Posterior cingulate gyrus (tissue), 11 donors: ENCODE data around the gene CD48.
"Not testable (repeated sequence)": the region's sequence is repeated elsewhere in the genome, so short reads cannot be mapped to it uniquely, and the experiment has no call there.

Source experiments
- DNase-seq, 10 donors: peaks; one replicate each; pipeline versions ENCODE4 v3.0.0 to v3.0.0-alpha.2; 2020 to 2021; ENCODE audit warnings: mixed read lengths in 3 of 10
- intact Hi-C: fragments of 100-400 bp; cut with DNase I; formaldehyde crosslinking; loops from one replicate; pipeline ENCODE4 v1.15.1; 2023

The CD48 gene

GRCh38 chr1:160717306-160717705 is 5.7 kb upstream of the CD48 start:
- no peak for DNase-seq
- intact Hi-C loops: no loop called here

GRCh38 chr1:160716013-160716412 is 4.4 kb upstream of the CD48 start:
- intact Hi-C loops: no loop called here
- DNase-seq: no peak

- intact Hi-C loops, DNase-seq: not testable (repeated sequence)
Observed at GRCh38 chr1:160714034-160714648, 2.5 kb upstream of the CD48 start.

- intact Hi-C loops: no loop called here
- DNase-seq: no peak
Observed at GRCh38 chr1:160713161-160713560, 1.5 kb upstream of the CD48 start.

- intact Hi-C loops, DNase-seq: not testable (repeated sequence)
Observed at GRCh38 chr1:160712525-160713080, 981 bp upstream of the CD48 start.

- no peak for DNase-seq
- intact Hi-C loops: no loop called here
Observed at GRCh38 chr1:160711276-160711601, 383 bp downstream of the CD48 start.

GRCh38 chr1:160710517-160711252 is 937 bp downstream of the CD48 start:
- intact Hi-C loops: no loop called here
- DNase-seq: no peak

GRCh38 chr1:160709715-160710114 is 1.9 kb downstream of the CD48 start:
- intact Hi-C loops: no loop called here
- no peak for DNase-seq

GRCh38 chr1:160708801-160709200 is 2.8 kb downstream of the CD48 start:
- intact Hi-C loops: no loop called here
- no peak for DNase-seq

- intact Hi-C loops: no loop called here
- no peak for DNase-seq
Observed at GRCh38 chr1:160708118-160708517, 3.5 kb downstream of the CD48 start.

GRCh38 chr1:160707236-160708064 is 4.2 kb downstream of the CD48 start:
- intact Hi-C loops: no loop called here
- DNase-seq: no peak

GRCh38 chr1:160706526-160707235 is 4.9 kb downstream of the CD48 start:
- no peak for DNase-seq
- intact Hi-C loops: no loop called here

GRCh38 chr1:160705742-160706141 is 5.9 kb downstream of the CD48 start:
- DNase-seq: no peak
- intact Hi-C loops: no loop called here

- DNase-seq, intact Hi-C loops: not testable (repeated sequence)
Observed at GRCh38 chr1:160705212-160705621, 6.4 kb downstream of the CD48 start.

GRCh38 chr1:160704250-160704649 is 7.4 kb downstream of the CD48 start:
- intact Hi-C loops: no loop called here

GRCh38 chr1:160702100-160702499 is 9.5 kb downstream of the CD48 start:
- intact Hi-C loops: no loop called here
- no peak for DNase-seq

More at GRCh38 chr1:160704250-160704649, 7.4 kb downstream of the CD48 start:
- peak in 2 of 10 donors; percentile 15 to 74 for DNase-seq

GRCh38 chr1:160692390-160692789 is 19.2 kb downstream of the CD48 start:
- DNase-seq, intact Hi-C loops: not testable (repeated sequence)

- intact Hi-C loops: no loop called here
- DNase-seq: no peak
Observed at GRCh38 chr1:160685266-160685665, 26.4 kb downstream of the CD48 start.

- intact Hi-C loops: no loop called here
- no peak for DNase-seq
Observed at GRCh38 chr1:160682983-160683865, 28.4 kb downstream of the CD48 start.

GRCh38 chr1:160681891-160682140 is 29.8 kb downstream of the CD48 start:
- DNase-seq: no peak
- intact Hi-C loops: no loop called here
